LoVo (cell line): ENCODE data around the gene TRIM13.
A peak's percentile ranks its signal among the peaks of the same experiment; 100 is the strongest.
"Not testable (repeated sequence)": the region's sequence is repeated elsewhere in the genome, so short reads cannot be mapped to it uniquely, and the experiment has no call there.

Experiments used
- DNase-seq: peaks from one replicate; pipeline ENCODE4 v3.0.0-alpha.2; 2016; ENCODE audit warnings: low spot score

TRIM13 gene

DNA sequence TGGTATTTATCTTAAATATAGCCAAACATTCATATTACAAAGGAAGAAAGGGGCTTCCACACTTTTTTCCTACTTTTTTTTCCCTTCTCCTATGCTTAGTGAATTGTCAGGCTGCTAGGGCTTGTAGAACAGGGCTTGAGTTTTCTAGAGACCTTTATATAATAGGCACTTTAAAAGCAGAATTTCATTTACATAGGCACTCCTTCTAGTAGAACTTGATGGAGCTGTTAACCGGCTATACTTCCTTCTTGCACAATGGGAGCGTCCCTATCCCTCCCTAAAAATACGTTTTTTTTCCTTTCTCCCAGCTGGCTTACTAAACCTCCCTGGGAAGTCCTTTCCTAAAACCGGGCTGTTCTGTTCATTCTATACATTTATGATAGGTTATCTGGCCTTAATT lies 1.1 kb downstream of the TRIM13 start:
- peak; percentile 2 for DNase-seq

DNA sequence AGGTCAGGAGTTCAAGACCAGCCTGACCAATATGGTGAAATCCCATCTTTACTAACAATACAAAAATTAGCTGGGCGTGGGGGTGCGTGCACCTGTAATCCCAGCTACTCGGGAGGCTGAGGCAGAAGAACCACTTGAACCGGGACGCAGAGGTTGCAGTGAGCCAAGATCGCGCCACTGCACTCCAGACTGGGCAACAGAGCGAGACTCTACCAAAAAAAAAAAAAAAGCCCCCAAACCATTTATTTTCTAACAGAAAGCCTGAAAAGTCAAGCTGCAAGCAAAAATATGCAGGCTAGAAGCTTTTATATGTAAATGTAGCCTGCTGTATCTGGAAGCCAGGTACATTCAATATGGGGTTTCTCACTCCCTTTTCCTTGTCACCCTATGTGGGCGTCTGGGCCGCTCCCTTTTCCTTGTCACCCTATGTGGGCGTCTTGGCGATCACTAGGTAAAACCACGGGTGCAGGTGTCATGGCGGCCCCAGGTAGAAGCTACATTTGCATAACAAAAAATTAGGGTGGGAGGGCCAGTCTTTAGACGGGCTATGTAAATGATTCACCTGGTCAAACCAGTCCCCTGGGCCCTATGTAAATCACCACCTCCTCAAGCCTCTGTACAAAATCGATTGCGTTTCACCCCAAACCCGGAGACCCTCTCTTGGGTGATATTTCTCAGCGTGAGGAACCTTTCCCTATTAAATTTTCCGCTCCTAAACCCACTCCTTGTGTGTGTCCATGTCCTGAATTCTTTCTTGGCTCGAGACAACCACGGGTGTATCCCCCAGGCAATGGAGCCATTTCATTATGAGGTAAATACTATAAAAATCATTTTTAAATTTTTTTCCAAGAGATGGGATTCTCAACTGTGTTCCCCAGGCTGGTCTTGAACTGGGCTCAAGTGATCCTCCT lies 2.1 kb downstream of the TRIM13 start:
- DNase-seq: no peak

DNA sequence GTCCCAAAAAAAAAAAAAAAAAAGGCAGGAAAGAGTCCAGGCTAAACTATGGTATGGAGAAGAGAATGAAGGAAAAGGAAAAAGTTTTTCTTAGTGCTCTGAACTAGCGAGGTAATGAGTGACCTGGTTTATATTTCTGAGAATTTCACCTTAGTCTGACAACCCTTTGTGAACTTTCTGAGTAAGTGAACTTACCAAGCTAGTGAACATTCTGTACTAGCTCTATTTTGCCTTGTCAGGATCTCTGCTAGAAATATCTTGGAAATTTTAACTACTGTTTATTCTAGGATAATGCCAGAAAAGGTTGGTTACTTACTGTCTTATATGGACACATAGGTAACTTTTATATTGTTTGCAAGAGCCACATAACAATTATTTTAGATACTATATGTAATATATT lies 4.4 kb downstream of the TRIM13 start:
- DNase-seq: no peak

DNA sequence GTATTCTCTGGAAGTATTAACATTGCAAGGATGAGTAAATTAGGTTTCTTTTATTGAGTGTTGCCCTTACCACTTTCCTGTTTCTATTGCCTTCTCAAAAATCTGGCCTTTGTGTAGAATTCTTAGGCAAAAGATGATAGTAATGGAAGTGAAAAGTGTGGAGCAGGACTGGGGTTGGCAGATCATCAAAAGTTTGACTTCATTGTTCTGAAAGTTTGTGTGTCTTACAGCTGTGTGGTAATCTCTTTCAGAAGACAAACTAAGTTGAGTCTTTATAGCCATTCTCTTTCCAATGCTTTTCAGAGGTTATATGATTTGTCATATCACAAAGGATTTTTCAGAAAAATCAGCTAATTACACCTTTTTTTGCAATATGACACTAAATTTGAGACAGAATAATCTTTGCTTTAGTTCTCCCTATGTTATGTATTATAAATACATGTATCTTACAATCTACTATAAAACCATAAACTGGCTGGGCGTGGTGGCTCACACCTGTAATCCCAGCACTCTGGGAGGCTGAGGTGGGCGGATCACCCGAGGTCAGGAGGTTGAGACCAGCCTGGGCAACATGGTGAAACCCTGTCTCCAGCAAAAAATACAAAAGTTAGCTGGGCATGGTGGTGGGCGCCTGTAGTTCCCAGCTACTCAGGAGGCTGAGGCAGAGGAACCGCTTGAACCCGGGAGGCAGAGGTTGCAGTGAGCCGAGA lies 9.7 kb downstream of the TRIM13 start:
- no peak for DNase-seq

DNA sequence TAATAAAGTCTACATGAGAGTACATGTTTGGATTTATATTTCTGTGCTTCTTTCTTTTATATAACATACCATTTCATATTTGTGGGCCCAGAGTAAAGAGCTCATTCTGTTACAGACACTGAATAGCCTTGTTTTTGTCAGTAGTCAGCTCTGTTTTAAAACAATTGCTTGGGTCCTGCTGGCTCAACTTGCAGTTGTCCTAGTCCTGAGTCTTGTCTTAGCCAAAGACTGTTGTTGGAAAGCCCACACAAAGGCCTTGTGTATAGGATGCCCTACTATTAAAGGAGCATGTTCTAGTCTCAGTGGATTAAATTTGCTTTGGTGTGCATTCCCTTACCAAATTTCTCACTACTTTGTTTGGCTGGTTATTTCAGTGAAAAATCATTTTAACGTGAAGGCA lies 14.6 kb downstream of the TRIM13 start:
- DNase-seq: no peak

DNA sequence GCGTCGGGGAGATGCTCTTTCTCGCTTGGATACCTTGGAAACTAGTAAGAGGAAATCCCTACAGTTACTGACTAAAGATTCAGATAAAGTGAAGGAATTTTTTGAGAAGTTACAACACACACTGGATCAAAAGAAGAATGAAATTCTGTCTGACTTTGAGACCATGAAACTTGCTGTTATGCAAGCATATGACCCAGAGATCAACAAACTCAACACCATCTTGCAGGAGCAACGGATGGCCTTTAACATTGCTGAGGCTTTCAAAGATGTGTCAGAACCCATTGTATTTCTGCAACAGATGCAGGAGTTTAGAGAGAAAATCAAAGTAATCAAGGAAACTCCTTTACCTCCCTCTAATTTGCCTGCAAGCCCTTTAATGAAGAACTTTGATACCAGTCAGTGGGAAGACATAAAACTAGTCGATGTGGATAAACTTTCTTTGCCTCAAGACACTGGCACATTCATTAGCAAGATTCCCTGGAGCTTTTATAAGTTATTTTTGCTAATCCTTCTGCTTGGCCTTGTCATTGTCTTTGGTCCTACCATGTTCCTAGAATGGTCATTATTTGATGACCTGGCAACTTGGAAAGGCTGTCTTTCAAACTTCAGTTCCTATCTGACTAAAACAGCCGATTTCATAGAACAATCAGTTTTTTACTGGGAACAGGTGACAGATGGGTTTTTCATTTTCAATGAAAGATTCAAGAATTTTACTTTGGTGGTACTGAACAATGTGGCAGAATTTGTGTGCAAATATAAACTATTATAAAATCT lies 15.7 kb downstream of the TRIM13 start:
- DNase-seq: no peak

DNA sequence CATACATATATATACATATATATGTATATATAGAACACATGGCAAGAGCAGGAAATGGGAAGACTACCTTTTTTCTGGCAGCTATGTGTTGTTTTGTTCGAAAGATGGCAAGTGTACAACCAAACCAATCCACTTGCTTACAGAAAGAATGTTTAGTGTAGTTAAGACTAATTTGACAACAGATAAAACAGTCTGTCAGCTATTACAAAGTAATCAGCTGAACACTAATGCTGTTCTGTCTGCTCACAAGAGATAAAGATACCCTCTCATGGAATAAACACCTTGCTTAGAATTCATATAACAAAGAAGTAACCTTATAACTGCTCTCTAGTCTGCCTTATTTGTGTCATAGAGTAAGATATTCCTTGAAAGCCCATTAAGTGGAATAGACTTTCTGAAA lies 17.5 kb downstream of the TRIM13 start:
- no peak for DNase-seq

DNA sequence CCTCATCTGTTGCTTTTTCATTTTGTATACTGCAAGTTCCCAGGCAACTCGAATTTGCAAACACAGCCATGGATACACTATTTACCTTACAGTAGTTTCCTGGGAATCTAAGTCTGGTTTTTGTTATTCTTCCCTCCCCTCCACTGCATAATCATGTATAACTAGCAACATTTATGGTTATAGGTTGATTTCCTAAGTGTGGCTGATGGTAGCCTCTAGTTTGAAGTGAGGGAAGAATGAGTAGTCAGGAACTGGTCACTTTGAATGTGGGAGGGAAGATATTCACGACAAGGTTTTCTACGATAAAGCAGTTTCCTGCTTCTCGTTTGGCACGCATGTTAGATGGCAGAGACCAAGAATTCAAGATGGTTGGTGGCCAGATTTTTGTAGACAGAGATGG lies 18.4 kb downstream of the TRIM13 start, which contains the start of gene KCNRG:
KCNRG (plus strand) TSS at position 187 of the 400 bp plus-strand sequence; CDS start at position 237, 50 bp downstream.
- no peak for DNase-seq

DNA sequence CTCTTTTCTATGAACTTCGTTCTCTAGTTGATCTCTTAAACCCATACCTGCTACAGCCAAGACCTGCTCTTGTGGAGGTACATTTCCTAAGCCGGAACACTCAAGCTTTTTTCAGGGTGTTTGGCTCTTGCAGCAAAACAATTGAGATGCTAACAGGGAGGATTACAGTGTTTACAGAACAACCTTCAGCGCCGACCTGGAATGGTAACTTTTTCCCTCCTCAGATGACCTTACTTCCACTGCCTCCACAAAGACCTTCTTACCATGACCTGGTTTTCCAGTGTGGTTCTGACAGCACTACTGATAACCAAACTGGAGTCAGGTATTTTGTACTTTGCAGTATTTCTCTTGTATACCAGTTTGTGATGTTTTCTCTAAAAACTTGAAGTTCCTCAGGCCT lies 18.9 kb downstream of the TRIM13 start:
- DNase-seq: no peak

DNA sequence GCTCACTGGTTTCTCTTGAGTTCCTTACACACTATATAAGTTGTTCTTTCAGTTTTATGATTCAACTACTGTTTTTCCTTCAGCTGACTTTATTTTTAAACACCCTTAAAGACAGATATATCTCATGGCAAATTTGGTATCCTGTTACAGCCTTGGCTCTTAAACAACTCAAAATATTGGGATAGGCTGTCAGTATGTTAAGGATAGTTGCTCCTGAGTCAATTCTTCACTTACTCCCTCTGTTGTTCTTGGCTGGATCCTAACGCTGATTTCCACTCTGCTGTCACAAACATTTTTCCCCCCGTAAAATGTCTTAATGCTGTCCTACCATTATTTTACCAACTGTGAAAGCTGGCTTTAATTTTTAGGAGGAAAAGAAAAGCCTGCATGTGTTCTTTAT lies 19.6 kb downstream of the TRIM13 start:
- no peak for DNase-seq

DNA sequence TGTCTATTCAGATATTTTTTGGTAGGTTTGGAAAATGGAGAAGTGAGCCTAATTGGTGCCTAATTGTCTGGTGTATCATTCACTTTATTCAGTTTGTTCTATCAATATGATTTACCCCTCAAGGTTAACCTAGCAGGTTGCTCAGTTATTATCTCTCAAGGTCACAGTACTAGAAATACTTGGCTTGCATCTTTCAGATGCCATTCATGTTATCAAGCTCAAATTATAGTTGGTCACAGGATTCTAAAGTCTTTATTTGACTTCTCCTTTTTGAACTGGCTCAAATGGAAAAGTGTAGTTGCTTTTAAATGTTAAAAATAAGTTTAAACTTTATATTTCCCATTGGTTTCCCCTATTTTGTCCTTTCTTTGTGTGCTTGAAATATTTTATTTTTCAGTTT lies 21.0 kb downstream of the TRIM13 start:
- DNase-seq: no peak

DNA sequence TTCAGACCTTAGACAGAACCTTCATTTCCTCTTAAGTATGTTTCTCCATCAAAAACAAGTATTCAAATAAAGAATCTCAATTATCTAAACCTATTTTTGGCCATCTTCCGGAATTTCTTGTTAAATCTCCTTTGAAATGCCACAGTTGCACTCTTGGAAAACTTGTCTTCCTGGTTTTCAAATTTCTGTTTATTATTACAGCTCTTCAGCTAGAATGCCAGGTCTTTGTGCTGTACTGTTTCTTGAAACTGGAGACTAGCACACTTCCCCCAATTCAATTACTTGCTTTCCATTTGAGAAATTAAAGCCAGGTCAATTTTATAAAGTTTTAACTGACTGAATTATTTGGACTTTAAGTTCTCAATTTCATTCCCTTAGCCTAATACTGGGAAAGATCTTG lies 28.6 kb downstream of the TRIM13 start:
- DNase-seq: no peak

DNA sequence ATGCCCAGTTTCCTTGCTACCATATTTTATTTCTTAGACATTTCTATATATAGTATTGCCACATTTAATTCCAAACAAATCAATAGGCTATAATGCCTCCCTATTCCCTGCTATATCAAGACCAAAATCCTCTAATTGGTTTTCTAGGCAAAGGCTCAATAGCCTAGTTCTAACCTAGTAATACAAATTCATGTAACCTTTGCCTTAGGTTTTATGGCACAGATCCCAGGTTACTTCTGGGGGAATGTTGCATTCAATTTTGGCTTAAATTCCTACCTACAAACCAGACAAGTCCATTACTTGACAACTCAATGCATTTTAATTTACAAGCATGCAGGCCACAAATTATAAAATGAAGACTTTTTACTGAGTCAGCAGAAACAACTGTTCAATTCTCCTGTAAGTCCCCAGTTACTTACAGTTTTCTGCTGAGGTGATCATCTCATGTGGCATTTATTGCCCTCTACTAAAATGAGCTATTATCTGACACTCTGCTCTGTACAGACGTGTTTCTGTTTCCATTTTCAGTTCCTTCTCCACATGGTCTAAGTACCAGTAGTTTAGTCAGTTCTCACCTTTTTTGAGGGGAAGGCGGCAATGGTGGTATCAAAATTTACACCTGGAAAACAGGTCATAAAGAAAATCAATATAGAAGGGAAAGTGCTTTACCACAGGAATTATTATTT lies 30.1 kb downstream of the TRIM13 start:
- no peak for DNase-seq

DNA sequence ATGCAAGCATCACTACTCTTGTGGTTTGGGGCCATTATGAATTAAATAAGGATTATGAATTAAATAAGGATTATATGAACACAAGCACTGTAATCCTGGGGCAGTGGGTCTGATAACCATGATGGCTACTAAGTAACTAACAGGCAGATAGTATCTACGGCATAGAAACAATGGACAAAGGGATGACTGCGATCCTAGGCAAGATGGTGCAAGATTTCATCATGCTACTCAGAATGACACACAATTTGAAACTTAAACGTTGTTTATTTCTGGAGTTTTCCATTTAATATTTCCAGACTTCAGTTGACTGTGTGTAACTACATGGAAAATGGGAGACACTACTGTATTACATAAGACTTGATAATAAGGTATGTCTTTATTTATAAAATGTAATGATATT lies 33.5 kb downstream of the TRIM13 start:
- no peak for DNase-seq

DNA sequence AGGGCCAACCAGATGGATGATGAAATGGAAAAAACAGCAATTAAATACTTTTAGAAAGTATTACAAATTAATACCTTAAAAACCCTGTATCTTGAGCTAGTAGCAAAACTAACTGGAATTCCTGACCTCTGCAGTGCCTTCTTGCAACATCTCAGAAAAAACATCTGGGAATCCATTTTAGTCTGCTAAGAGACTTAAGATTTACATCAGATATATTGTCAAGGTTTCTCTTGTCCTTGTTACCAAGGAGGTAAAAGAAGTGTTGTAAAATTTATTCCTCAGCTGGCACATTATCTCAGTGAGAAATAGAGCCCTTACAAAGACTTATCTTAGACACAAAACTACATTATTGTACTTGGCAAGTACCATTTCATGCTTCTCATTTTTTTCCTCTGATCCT lies 36.9 kb downstream of the TRIM13 start:
- no peak for DNase-seq

DNA sequence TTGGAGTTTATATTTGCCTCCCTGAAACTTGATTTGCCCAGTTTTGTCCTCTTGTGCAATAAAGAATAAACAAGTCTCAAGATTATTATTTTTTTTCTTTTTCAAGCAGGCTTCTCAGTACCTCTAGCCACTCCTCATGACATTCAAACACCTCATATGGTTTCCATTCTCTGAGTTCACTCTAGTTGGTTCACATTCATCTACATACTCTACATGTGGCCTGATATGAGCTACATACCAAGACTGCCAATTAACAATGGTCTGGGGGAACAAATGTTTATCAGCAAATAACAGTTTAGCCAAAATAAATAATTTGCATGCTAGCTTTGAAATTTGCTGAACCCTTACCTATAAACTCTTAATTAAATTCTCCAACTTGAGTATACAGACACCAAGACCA lies 40.9 kb downstream of the TRIM13 start:
- no peak for DNase-seq

DNA sequence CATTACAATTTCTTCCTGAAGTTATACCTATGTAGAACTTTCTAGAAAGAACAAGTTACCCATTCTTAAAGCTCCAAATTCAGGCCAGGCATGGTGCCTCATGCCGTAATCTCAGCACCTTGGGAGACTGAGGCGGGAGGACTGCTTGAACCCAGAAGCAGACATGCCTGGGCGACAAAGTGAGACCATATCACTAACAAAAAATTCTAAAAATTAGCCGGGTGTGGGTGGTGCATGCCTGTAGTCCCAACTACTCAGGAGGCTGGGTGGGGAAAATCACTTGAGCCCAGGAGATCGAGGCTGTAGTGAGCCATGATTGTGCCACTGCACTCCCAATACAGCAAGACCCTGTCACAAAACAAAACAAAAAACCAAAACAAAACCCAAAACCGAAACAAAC lies 41.4 kb downstream of the TRIM13 start:
- DNase-seq: no peak

DNA sequence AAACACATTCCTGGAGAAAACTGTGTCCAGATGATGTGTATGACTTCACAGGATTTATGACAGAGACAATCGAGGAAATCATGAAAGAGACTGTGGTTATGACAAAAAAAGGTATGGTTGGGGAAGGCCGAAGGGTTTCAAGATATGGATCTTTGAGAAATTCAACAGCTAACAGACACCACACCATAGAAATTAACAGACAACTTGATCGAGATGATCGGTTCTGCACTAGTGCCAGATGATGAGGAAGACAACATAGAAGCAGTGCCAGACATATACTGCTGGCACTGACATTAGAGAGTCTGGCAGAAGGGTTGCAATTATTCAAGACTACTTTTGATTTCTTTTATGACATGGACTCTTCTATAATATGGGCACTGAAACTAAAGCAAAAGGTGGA lies 55.6 kb downstream of the TRIM13 start:
- DNase-seq: no peak

DNA sequence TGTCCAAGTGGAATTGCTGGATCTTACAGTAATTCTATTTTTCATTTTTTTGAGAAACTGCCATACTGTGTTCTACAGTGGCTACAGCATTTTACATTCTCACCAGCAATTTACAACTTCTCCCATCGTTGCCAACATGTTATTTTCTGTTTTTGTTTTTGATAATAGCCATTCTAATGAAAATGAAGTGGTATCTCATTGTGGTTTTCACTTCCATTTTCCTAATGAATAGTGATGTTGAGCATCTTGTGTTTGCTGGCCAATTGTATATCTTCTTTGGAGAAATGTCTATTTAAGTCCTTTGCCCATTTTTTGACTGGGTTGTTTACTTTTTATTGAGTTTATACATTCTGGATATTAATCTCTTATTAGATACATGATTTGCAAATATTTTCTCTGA lies 57.0 kb downstream of the TRIM13 start:
- DNase-seq: no peak

DNA sequence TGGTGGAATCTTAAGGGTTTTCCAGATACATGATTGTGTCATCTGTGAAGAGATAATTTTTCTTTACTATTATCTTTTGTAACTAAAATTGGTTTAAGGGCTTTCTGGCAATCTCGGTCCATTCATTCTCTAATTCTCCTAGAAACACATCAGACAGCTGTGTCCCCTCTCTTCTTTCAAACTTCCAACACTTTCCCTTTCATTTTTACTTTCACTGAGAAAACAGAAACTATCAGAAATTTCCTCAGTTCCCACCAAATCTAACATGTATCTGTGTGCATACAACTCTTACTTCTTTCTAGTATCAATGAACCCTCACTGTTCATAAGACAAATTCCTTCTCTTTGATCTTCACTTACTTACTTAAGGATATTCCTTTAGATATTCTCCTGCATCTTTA lies 58.6 kb downstream of the TRIM13 start:
- DNase-seq: no peak

DNA sequence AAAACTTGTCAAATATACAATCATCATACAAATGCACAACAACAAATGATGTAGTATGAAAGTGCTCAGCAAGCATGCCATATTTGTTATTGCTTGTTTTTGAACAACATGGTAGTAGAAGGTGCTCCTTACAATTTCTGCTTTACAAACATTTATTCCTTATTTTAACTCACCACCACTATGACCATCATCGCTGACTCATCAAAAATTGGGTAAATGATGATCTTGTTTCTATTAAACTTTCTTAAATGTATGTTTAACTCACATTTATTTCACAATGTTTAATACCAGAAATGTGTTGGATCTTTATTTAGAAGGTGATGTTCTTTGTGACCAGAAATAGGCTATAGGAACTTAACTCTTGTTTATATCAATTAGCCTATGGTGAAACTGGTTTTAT lies 63.9 kb downstream of the TRIM13 start:
- DNase-seq: no peak

DNA sequence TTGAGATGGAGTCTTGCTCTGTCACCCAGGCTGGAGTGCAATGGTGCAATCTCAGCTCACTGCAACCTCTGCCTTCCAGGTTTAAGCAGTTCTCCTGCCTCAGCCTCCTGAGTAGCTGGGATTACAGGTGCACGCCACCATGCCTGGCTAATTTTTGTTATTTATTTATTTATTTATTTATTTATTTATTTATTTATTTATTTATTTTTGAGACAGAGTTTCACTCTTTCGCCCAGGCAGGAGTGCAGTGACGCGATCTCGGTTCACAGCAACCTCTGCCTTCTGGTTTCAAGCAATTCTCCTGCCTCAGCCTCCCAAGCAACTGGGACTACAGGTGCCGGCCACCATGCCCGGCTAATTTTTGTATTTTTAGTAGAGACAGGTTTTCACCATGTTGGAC lies 65.5 kb downstream of the TRIM13 start:
- DNase-seq: not testable (repeated sequence)
